GM19099 (cell line): ENCODE data around the gene JOSD1.

Experiments used
- POLR2A ChIP-seq: IDR thresholded peaks from 3 replicates; pipeline ENCODE4 v1.6.1; 2011; ENCODE audit warnings: low read depth; ENCODE audit not compliant: insufficient read length; ENCODE audit errors: extremely low read depth

The JOSD1 gene

GRCh38 chr22:38700789-38701628 is at the start of gene JOSD1:
TSS of gene JOSD1 (minus strand) at chr22:38700943. CDS start at chr22:38699987, 956 bp downstream.
- TF ChIP-seq POLR2A, result peak; percentile 81

DNA sequence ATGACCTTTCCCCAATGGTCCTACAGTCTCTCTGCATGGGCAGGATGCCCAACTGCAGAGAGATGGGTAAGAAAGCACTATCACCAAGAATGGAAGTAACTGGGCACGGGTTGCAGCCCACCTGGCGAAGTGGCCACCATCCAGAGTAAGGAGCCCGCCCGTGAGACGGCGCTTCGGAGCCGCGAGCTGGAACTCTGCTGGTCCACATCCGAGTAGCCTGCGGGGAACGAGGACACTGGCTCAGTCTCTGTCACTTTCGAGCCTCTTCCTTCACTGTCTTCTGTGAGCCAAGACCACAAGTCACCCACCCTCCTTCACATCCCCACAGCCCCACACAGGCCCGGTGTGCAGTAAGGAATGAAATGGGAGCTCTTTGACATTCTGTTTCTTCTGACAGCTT is 49.4 kb upstream of the JOSD1 start:
- TF ChIP-seq POLR2A, result no peak

GRCh38 chr22:38748487-38749136 is 47.9 kb upstream of the JOSD1 start:
- TF ChIP-seq POLR2A, result no peak

- TF ChIP-seq POLR2A, result no peak
Measured at GRCh38 chr22:38745676-38746460, 45.1 kb upstream of the JOSD1 start.

- TF ChIP-seq POLR2A, result no peak
Measured at GRCh38 chr22:38744981-38745380, 44.2 kb upstream of the JOSD1 start.

- TF ChIP-seq POLR2A, result peak; percentile 19
Measured at GRCh38 chr22:38742176-38742942, 41.6 kb upstream of the JOSD1 start.

GRCh38 chr22:38741576-38741975 is 40.8 kb upstream of the JOSD1 start:
- TF ChIP-seq POLR2A, result no peak

- TF ChIP-seq POLR2A, result no peak
Measured at GRCh38 chr22:38741166-38741565, 40.4 kb upstream of the JOSD1 start.

DNA sequence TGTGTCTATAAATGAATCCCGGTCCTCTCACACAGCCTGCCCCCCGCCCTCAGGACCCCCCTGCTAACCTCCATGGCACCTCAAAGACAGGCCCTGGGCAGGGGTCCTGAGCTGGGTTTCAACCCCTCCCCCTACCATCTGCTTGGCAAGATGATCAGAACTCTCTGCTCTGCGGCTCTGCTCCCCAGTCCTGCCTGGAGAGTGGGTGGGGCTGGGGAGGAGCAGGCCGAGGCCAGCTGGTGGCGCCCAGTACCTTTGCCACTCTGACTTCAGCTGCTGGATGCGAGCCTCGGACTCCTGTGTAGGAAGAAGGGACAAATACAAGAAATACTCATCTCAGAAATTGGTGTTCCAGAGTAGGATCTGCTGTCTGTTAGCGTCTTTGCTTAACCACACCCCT is 40.0 kb upstream of the JOSD1 start:
- TF ChIP-seq POLR2A, result no peak

- no peak for TF ChIP-seq POLR2A
Measured at GRCh38 chr22:38740116-38740723, 39.5 kb upstream of the JOSD1 start.

DNA sequence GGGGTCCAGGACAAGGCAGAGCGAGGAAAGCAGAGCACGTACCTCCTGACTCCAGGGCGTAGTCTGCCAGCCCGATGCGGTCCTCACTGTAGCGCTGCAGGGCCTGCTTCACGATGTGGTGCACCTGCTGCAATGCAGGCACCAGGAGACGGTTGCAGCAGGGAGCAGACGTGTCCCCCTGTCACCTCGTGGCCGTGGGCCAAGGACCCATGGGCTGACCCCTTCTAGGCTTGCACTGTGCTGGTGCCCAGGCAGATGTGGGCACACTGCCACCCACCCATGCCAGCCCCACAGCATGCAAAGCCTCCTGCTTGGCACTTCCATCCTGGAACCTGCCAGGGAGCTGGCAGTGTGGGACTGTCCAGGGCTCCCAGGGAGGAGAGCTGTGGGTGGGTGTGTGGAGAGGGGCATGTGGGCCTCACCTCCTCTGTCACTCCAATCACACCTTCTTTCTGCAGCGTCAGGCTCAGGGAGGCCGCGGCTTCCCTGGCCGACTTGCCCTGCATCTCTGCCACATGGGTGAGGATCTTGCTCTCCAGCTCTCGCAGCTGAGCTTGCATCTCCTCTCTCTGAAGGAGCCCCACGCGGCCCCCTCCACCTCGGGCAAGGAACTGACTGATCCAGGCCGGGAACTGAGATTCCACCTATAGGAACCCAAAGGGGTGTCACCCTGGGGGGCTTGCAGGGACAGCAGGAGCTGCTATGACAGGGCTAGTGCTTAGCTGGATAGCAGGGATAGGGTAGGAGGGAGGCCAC is 38.7 kb upstream of the JOSD1 start:
- TF ChIP-seq POLR2A, result no peak

- no peak for TF ChIP-seq POLR2A
Measured at GRCh38 chr22:38738475-38739070, 37.8 kb upstream of the JOSD1 start.
